Prostate gland (tissue), 2 donors: Measurements from ENCODE around the gene SAMD15. TPM values are rescaled to one million over a fixed set of nuclear protein-coding genes. Genes with fewer than 3 reads are reported as not detected.
A peak's percentile ranks its signal among the peaks of the same experiment; 100 is the strongest.

Experiments used
- DNase-seq: peaks from one replicate; pipeline ENCODE4 v3.0.0-alpha.2; 2019; ENCODE audit warnings: low spot score
- H3K27ac ChIP-seq, 2 donors: fragments of 200-600 bp; sonication (generic); 2 replicates each; pipeline ENCODE4 v1.5.1; 2017 to 2019
- H3K27me3 ChIP-seq: fragments of 200-600 bp; sonication (generic); replicated peaks from 2 replicates; pipeline ENCODE4 v1.5.1; 2019; ENCODE audit not compliant: insufficient read depth
- H3K36me3 ChIP-seq, 2 donors: fragments of 200-600 bp; sonication (generic); 1 replicate in 1 of 2; 2 replicates in 1 of 2; pipeline versions ENCODE4 v1.5.1 to v1.8.1; 2017 to 2019
- H3K4me1 ChIP-seq: fragments of 200-600 bp; sonication (generic); replicated peaks from 2 replicates; pipeline ENCODE4 v1.5.1; 2019
- H3K4me3 ChIP-seq, 2 donors: fragments of 200-600 bp; sonication (generic); 2 replicates each; pipeline ENCODE4 v1.5.1; 2017 to 2019
- H3K9me3 ChIP-seq: fragments of 200-600 bp; sonication (generic); 2 replicates; pipeline ENCODE4 v1.5.1; 2017
- POLR2A ChIP-seq: fragments of 450-650 bp; IDR thresholded peaks from one replicate; pipeline ENCODE4 v1.6.1; 2016; ENCODE audit warnings: antibody characterized with exemption, mild to moderate bottlenecking
- POLR2AphosphoS5 ChIP-seq: sonication (generic); formaldehyde crosslinking; IDR thresholded peaks from one replicate; pipeline ENCODE4 v1.6.1; 2017; ENCODE audit warnings: antibody characterized with exemption
- WGBS: methylation state at CpG from one replicate; pipeline ENCODE4 v1.1.5; 2018; 5-methylcytosine and 5-hydroxymethylcytosine counted together
- intact Hi-C: fragments of 100-400 bp; cut with DNase I; formaldehyde crosslinking; loops from one replicate; pipeline ENCODE4 v1.14.2; 2022
- total RNA-seq, 2 donors: library from RNA; depleted of rRNA; stranded (reverse); fragments of >200 nt; gene quantifications; one replicate each; pipeline ENCODE4 v1.1.0, GENCODE V29; 2016
- TF ChIP-seq, protein P1 (sequence below), 4 experiments: fragments of 200-600 bp in 2 of 4; fragments of 450-650 bp in 2 of 4; sonication (generic) in 2 of 4; IDR thresholded peaks; 1 replicate in 3 of 4; 2 replicates in 1 of 4; pipeline ENCODE4 v1.5.1; 2016 to 2019; ENCODE audit warnings: antibody characterized with exemption in 4 of 4, mild to moderate bottlenecking in 2 of 4, moderate library complexity in 2 of 4

SAMD15 gene
- total RNA-seq, 2 donors from 2014 or later: 0.96 to 2.9 TPM

DNA sequence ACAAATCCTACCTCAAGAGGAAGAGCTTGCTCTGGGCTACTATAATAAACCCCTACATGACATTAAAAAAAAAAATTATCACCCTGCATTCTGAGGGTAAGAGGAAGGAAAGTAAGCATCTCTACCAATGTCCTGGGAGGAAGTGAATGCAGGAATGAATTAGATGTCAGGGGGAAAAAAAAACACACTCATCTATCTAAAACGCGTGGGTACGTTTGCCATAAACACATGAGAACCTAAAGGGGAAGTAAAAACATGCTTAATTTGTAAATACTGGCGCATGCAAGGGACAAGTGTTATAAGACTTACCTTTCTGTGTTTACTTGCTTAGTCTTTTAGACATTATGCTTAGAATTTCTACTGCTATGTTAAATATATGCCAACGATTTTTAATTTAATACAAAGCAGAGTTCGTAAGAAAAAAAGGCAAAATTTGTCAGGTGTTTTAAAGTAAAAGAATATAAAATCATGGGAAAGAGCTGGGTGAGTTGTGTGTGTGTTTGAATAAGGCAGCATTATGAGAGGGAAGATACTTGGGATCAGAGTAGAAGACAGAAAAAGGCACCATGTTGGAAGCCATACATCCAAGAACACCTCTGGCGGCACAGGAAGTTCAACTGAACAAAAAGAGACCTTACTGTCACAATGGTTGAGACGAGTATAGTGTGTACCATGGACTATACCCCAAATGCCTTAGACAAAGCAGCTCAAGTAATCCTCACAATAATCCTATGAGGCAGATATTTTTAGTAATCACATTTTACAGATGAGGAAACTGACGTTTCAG, 1.8 kb upstream of the SAMD15 start:
- Histone ChIP-seq H3K36me3 (no peaks in the 10 kb centered on the region), H3K4me3 (no peak overlapping the region), H3K9me3 (no peaks in the 10 kb centered on the region), H3K27me3 (no peaks in the 10 kb centered on the region), H3K4me1 (peaks cover 2% of the 10 kb centered on the region), H3K27ac (no peak overlapping the region)
- WGBS: 78% methylated on average over 9 of the region's 9 CpGs
- intact Hi-C loops: loop anchor here (5.0 kb wide), 1 partner anchor 82 kb away; the partner anchor contains the start of genes AHSA1 and VIPAS39
- DNase-seq: no peak
- TF ChIP-seq POLR2AphosphoS5 (no peak), POLR2A (no peak)

DNA sequence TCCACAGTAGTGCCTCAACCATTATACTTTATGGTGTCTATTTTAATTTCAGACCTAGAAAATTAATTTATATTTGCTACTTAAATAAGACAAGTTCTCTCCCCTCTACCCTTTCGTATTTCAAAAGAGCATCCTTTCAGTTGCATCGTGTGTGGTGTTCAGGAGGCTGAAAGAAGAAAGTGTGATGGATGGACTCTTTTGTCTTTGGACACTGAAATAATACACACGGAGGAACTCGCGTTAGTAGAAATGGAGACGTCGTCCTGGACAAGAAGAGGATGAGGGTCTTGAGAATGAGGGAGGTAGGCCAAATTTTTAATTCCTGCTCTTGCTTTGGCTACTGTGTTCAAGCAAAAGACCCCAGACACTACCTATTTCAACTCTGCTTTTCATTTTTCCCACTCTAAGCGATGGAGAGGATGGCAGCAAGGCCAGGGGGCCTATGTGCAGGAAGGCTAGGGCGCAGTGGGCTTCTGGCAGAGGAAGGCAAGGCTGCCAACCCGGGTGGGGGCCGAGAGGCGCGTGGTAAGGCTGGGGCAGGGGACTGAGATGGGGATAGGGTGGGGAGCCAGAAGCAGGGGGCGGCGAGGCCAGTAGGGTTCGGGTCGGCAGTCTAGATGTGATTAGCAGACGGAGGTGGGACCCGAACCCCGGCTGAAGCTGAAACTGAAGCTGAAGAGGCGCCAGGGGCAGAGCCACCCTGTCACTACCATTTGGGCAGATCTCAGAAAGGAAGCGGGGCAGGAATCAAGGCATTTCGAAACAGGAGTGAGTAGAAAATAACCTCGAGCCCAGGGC, 1.0 kb upstream of the SAMD15 start:
- Histone ChIP-seq H3K4me1 (peaks cover 2% of the 10 kb centered on the region), H3K4me3 (peak overlapping the region; percentile 73), H3K27ac (peak overlapping the region; percentile 84 to 85), H3K9me3 (no peaks in the 10 kb centered on the region), H3K36me3 (no peaks in the 10 kb centered on the region), H3K27me3 (no peaks in the 10 kb centered on the region)
- DNase-seq: peak; percentile 5
- WGBS: 11% methylated on average over 24 of the region's 24 CpGs
- intact Hi-C loops: loop anchor here (2.0 to 5.0 kb wide), 2 partner anchors 53 to 81 kb away; partner anchors contain the start of genes AHSA1 and VIPAS39
- TF ChIP-seq POLR2AphosphoS5: no peak

DNA sequence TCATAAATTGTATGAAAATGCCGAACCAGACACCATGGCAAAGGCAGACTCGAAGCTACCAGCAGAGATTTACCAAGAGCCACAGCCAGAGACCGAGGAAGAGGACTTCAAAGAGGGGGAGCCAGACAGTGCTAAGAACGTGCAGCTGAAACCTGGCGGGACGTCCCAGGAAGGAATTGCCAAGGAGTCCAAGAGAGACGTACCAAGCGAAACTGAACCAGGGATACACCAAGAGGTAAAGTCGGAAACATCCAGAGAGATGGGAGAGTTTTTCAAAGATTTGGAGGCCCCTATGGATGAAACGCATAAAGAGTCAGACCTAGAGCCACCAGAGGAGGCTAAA, 294 bp downstream of the SAMD15 start:
- TF ChIP-seq, protein P1, sequence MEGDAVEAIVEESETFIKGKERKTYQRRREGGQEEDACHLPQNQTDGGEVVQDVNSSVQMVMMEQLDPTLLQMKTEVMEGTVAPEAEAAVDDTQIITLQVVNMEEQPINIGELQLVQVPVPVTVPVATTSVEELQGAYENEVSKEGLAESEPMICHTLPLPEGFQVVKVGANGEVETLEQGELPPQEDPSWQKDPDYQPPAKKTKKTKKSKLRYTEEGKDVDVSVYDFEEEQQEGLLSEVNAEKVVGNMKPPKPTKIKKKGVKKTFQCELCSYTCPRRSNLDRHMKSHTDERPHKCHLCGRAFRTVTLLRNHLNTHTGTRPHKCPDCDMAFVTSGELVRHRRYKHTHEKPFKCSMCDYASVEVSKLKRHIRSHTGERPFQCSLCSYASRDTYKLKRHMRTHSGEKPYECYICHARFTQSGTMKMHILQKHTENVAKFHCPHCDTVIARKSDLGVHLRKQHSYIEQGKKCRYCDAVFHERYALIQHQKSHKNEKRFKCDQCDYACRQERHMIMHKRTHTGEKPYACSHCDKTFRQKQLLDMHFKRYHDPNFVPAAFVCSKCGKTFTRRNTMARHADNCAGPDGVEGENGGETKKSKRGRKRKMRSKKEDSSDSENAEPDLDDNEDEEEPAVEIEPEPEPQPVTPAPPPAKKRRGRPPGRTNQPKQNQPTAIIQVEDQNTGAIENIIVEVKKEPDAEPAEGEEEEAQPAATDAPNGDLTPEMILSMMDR (IDR thresholded peaks at IDR 0.05): no peak
- TF ChIP-seq POLR2A (no peak), POLR2AphosphoS5 (no peak)
- H3K36me3 ChIP-seq: no peaks in the 10 kb centered on the region
- WGBS: 14% methylated on average over 10 of the region's 10 CpGs
- peaks cover 2% of the 10 kb centered on the region for H3K4me1 ChIP-seq
- intact Hi-C loops: loop anchor here (2.0 to 5.0 kb wide), 2 partner anchors 55 to 80 kb away; partner anchors contain the start of genes AHSA1 and VIPAS39
- no peaks in the 10 kb centered on the region for H3K27me3 ChIP-seq
- H3K27ac ChIP-seq: no peak overlapping the region
- DNase-seq: no peak
- no peaks in the 10 kb centered on the region for H3K9me3 ChIP-seq
- H3K4me3 ChIP-seq: peak overlapping the region; percentile 73

DNA sequence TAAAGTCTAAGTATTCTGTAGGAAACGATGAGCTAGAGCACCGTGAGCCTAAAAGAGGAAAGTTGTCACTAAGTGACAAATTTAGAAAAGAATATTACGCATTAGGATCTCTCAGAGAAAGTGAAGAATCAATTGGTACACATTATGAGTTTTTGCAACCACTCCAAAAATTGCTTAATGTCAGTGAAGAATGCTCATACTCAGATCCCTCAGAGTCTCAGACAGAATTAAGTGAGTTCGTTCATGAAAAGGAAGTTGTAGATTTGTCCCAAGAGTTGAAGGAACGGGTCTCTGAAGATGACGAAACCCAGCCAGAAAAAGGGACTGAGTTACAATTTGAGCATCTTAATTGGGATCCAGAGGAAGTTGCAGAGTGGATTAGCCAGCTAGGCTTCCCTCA, 1.5 kb downstream of the SAMD15 start:
- Histone ChIP-seq H3K27ac (no peak overlapping the region), H3K27me3 (no peaks in the 10 kb centered on the region), H3K4me1 (peaks cover 2% of the 10 kb centered on the region), H3K36me3 (no peaks in the 10 kb centered on the region), H3K9me3 (no peaks in the 10 kb centered on the region), H3K4me3 (no peak overlapping the region)
- TF ChIP-seq, protein P1 (IDR thresholded peaks at IDR 0.05): no peak
- TF ChIP-seq POLR2A (no peak), POLR2AphosphoS5 (no peak)
- WGBS: 93% methylated on average over 6 of the region's 6 CpGs
- intact Hi-C loops: loop anchor here (5.0 kb wide), 1 partner anchor 79 kb away; the partner anchor contains the start of genes AHSA1 and VIPAS39
- no peak for DNase-seq

DNA sequence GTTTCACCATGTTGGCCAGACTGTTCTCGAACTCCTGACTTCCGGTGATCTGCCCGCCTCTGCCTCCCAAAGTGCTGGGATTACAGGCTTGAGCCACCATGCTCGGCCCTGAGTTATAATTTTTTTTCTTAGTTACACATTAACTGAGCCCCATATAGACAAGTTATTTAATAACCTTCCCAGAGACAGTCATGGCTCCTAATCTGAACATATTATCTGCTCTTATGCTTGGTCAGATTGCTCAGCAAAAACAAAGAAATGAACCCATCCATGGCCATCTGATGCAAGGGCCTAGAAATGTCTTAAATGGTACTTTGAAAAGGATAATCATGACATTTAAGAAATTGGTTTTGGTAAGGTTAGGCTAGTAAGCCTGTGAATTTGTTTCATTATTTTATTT, 13.0 kb downstream of the SAMD15 start:
- intact Hi-C loops: no loop called here
- Histone ChIP-seq H3K27ac (no peak overlapping the region), H3K27me3 (no peaks in the 10 kb centered on the region), H3K36me3 (no peaks in the 10 kb centered on the region), H3K4me1 (no peaks in the 10 kb centered on the region), H3K9me3 (no peaks in the 10 kb centered on the region), H3K4me3 (no peak overlapping the region)
- TF ChIP-seq POLR2A (no peak), POLR2AphosphoS5 (no peak)
- TF ChIP-seq, protein P1 (IDR thresholded peaks at IDR 0.05): no peak
- WGBS: 95% methylated on average over 4 of the region's 4 CpGs
- no peak for DNase-seq
